Measurements from ENCODE around the gene ATXN7L1.
A peak's percentile ranks its signal among the peaks of the same experiment; 100 is the strongest.
"Not testable (repeated sequence)": the region's sequence is repeated elsewhere in the genome, so short reads cannot be mapped to it uniquely, and the experiment has no call there.

The ATXN7L1 gene

DNA sequence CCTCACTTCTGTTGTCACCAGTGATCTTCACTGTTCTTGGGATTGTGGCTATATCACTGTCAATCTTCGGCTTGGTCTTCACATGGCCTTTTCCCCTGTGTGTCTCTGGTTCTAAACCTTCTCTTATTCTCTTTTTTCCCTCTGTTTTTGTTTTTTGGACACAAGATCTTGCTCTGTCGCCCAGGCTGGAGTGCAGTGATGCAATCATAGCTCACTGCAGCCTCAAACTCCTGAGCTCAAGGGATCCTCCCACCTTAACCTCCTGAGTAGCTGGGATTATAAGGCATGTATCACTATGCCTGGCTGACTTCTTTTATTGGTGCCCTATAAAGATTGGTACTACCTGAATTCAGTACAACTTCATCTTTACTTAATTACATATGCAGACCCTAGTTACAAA is 151.7 kb downstream of the ATXN7L1 start:
- DNase-seq = no peak

DNA sequence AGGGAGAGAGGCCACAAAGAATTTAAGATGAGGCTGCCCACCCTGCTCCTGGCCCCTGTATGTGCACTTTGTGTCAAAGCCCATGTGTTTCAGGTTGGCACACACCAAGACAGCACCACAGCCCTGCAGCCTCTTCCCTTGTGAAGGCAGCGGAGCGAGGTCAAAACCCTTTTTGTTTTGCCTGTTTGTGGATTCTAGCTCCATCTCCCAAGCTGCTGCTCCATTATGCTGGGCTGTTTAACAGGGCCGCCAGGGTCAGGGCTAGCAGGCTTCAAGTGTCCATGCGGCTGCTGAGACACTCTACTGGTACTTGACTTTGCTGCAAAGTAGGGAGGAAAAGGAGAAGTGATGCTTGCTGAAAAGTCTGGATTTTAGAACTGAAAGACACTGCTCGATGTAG is 152.8 kb downstream of the ATXN7L1 start:
- DNase-seq = peak; percentile 85

DNA sequence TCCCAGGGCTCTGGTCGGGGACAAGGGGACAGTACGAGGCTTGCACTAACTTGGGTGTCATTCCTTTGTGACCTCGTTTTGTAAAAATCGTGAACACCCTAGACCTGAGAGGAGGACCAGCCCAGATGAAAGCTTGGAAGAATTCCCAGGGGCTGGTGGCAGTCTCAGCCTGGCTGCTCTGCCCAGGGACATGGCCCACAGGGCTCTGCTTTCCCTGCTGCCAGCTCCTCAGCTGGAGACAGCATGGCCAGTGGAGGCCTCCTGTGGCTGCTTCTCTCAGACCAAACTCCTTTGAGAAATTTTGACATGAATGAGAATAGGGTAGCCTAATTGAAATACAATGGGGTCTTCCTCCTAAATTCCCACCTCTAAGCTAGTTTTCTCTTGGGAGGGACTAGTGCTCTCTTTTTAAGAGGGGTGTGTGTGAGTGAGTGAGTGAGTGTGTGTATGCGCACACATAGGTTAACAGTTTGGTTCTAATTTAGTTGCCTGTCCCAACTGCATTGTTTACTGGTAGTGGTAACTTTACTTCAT is 154.8 kb downstream of the ATXN7L1 start:
- DNase-seq = no peak

DNA sequence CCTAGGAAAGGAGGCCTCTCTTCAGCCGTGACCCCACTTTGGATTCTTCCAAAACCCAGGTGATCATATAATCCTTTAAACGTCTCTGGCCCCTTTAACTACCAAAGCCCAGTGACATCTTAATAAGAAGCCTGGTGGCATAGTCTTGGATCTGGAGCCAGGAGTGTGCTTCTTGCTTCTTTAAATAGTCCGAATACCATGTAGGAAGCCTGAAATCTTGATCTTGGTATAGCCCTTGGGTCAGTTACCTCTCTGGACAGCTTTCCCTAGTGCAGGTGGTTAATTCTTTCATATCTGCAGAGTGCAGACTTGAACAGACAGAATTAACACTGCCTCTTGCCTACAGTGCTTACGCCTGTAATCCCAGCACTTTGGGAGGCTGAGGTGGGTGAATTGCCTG is 156.5 kb downstream of the ATXN7L1 start:
- DNase-seq = no peak

DNA sequence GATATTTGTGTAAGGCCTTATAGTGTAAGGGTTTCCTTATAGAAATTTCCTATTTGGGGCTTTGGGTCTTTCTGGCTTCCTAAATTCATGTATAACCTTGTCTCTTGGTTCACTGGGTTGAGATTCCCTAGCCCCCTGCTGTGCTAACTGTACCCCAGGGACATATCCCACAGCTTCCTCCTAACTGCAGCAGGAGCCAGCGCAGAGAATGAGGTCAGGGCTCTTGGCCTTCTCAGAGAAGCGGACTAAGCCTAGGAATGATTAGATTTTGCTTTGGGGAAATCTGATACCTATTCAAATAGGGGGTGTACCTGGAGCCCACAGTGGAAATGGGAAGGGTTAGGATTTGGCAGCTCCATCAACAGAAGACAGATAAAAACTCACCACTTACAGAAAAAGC is 157.0 kb downstream of the ATXN7L1 start:
- no peak for DNase-seq

DNA sequence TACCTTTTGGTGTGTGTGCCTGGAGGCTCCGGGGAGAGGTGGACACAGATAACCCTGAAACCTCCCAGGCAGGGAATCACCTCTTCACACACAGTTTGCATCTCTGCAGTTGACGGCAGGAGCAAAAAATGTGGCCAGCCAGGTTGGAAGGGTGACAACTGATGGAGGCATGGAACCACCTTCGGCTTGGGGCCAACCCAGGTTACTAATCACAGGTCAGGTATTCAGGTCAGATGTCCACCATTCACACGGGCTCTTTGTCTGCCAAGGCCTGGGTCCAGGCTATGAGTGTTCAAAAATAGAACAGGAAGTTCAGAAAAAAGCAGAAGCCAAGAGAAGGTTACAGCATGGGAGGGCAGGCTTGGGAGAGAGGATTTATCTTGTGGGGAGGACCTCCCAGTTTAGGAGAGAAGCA is 157.9 kb downstream of the ATXN7L1 start:
- DNase-seq = no peak

DNA sequence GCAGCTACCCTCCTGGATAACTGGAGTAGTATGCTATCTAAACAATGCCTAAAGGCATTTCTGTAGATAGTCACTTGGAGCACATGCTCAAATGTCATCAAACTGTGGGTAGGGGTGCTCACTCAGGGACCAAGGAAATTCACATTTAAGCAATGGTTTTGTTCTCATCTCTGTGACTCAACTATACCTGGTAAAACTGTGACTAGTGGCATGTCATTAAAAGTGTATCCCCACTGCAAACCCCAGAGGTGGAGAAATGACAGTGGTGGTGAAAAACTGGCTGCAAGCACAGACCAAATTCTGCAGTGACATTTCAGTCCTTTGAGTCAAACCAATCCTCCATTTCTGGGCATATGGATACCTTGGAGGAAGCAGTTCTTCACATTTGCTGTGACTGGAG is 160.9 kb downstream of the ATXN7L1 start:
- DNase-seq = no peak

DNA sequence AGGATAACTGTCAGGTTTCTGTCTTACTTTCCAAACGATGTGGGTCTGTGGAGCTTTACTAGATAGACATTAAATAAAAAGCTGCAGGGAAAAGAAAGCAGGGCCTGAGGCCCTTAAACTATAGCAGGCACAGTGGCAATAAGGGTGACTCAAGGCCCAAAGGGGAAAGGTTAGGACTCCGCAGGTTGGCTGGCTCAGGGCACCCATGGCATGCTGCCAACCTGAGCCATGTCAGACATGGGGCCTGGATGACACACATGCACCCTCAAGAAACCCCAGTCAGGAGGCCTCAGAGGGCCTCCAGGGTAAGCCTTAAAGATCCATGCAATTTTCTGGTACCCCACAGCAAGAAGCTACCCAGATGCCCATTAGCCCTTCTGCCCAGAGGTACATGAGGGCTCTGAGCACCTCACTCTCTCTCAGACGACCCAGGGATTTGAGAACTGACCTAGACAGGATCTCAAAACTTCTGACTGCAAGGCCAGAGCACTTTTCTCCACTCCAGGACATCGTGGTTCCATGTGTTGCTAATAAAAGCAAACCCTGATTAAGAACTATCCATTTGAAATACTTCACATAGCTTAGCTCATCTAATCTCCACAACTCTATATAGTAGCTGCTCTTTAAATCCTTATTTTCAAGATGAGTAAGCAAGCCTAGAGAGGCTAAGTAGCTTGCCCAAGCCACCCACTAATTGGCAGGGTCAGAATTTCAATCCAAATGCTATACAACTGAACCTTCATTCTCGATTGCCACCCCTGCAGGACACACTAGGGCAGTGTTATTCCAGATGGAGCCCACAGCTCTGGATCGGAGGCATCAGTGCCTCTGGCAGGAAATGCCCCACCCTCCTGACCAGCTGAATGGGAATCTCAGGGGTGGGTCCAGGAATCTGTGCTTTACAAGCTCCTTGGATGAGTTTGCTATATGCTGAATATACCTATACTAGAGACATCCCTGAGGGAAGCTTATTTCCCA is 162.6 kb downstream of the ATXN7L1 start:
- no peak for DNase-seq

DNA sequence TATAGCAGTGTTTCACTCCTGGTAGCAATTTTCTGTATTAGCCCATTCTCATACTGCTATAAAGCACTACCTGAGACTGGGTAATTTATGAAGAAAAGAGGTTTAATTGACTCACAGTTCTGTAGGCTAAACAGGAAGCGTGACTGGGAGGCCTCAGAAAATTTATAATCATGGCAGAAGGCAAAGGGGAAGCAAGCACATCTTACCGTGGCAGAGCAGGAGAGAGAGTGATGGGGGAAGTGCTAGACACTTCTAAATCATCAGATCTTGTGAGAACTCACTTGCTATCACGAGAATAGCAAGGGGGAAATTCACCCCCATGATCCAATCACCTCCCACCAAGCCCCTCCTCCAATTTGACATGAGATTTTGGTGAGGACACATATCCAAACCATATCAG is 163.5 kb downstream of the ATXN7L1 start:
- no peak for DNase-seq

DNA sequence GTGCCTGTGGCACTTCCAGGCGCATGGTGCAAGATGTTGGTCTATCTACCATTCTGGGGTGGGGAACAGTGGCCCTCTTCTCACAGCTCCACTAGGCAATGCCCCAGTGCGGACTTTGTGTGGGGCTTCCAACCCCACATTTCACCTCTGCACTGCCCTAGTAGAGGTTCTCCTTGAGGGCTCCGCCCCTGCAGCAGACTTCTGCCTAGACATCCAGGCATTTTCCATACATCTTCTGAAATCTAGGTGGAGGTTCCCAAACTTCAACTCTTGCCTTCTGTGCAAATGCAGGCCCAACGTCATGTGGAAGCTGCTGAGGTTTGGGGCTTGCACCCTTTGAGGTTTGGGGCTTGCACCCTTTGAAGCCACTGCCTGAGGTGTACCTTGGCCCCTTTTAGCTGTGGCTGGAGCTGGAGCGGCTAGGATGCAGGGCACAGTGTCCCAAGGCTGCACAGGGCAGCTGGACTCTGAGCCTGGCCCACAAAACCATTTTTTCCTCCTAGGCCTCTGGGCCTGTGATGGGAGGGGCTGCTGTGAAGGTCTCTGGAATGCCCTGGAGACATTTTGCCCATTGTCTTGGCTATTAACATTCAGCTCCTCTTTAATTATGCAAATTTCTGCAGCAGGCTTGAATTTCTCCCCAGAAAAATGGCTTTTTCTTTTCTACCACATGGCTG is 164.5 kb downstream of the ATXN7L1 start:
- no peak for DNase-seq

DNA sequence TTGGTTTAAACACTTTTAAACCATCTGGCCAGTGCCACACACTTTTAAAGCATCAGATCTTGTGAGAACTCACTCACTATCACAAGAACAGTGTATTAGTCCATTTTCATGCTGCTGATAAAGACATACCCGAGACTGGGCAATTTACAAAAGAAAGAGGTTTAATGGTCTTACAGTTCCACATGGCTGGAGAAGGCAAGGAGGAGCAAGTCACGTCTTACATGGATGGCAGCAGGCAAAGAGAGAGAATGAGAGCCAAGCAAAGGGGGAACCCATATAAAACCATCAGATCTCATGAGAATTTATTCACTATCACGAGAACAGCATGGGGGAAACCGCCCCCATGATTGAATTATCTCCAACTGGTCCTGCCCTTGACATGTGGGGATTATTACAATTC is 165.7 kb downstream of the ATXN7L1 start:
- not testable (repeated sequence) for DNase-seq

DNA sequence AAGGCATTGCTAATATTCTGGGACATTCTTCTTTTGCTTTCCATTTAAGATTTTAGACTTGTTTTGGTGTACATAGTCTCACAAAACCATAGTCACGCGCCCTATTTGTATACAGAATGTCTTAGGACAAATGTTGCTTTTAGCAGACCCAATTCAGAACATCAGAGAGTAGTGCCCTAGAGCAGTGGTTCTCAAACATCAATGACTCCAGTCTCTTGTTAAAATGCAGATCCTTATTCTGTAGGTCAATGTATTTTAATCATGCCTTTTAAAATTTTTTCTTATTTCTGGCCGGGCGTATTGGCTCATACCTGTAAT is 167.7 kb downstream of the ATXN7L1 start:
- no peak for DNase-seq

DNA sequence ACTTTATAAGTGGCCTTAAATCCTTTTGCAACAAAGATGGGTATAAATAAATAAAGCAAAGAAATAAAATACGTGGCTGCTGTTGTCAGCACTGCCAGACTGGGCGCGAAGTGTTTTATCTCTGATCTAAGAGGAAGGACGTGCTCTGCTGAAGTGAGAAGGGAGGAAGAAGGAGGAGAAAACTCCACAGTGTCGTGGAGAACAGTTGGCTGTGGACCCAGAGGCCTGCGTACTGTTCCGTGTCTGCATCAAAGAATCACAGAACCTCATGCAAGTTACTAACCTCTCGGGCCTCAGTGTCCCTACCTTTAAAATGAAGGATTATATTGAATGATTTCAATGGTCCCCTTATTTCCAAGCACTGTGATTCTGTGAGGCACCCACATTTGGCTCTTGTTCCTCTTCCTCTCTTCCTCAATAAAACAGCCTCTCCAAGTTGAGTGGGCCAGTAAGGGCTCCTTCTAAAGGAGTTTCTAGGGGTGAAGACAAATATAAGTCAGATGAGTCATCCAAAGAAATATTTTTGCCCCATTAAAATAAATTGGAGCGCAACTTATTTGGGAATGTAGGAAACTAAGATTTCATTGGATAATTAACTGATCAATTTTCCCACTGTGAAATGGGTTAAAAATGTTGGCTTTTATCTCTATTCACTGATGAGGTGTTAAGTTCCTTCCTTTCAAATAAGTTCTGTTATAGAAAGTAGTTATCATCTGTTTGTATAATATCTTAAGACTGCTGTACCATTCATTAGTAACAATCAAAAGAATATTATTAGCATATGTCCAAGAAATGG is 168.2 kb downstream of the ATXN7L1 start:
- DNase-seq = no peak

DNA sequence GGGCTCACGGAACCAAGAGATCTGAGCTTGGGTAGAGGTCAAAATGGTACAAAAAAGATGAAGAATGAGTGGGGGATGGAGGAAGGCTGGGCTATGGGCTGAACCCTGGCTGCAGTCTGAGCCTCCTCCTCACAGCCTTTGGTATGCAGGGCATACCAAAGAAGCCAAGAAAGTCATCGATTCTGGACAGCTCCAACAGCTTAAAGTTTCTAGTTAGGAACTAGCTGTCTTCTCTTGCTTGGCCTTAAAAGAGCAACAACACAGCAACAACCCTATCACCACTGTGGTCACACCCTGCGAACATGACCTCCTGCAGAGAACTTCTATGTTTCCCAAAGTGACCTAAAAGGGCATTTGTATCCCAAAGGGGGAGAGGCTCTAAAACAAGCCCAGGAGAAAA is 169.0 kb downstream of the ATXN7L1 start:
- no peak for DNase-seq

DNA sequence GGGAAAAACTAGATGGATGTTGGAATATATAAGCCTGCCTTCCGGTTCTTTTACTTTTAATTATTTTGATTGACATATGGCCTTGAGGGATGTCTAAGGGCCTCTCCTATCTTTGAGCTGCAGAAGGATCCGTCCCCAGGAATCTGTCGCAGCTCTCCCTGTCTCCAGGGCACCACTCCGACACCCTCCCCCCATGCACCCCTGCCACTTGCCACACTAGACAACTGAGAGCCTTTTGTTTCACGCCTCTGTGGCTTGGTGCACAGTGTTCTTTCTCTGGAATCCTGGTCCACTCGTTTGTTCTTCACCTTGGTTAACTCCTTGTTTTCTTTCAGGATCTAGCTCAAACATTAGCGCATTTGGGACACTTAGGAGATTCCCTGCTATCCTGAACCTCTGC is 171.0 kb downstream of the ATXN7L1 start:
- no peak for DNase-seq

DNA sequence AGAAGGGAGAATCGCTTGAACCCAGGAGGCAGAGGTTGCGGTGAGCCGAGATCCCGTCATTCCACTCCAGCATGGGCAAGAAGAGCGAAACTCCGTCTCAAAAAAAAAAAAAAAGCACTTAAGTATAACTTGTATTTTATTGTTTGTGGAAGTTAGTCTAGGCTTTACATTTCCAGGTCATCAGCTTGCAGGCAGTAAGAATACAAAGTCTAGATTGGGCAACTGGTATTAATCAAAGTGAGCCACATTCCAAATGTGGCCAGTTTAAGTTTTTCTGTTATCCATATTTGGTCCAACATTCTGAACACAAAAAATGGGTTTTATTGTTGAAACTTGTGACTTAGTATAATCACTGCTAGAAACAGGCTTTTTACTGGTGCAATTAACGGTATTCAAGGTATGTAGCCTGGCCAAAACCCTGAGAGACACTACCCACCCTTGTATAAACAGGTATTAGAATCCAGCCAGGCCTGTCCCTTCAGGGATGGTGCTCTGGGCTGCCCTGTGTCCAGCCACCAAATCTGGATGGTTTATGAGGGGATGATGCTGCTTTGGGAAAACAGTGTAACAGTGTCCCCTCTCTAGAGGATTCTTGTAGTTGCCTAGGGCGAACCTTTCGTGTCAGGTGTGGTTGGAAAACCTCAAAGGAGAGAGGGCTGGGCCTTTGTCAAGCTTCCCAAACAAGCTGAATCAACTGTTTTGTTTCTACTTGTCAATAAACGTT is 173.0 kb downstream of the ATXN7L1 start:
- no peak for DNase-seq

DNA sequence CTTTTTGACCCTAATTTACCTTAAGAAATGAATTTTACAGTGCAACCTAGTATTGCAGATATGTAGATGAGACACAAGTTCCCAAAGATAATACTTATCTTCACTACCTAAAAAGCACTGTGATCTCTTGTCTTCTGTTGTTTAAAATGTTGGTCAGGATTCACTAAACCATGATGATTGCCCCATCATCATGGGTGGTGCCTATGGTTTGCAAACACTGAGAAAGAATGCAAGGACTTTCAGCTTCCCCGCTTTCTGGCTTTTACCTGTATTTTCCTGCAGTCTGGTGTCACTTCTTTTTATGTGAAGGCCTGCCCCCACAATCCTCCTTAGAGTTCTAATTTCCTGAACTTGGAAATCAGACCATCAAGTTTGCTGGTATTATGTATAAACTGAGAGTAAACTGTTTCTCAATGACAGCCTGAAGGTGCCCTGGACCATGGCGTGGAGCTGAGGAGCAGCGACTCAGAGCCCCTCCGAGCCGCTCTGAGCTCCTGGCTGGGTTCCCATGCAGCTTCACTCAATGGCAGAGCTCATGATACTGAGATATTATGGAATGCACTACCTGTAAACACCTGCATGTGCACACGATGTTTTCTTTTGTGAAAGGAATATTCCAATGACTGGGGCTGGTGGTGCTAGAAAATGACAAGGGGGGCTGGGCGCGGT is 176.7 kb downstream of the ATXN7L1 start:
- DNase-seq = no peak

DNA sequence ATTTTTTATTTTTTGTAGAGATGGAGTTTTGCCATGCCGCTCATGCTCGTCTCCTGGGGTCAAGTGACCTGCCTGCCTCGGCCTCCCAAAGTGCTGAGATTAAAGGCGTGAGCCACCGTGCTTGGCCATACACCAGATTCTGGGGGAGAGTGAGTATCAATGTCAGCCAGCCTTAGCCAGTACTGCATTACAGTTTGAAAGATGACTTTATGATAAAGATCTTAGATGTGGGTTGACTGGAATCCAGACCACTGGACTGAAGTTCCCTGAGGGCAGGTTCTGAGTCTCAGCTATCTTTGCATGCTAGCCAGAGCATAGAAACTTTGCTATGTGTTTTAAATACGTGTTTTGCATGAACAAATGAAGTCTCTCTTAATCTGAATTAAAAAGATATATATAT is 177.9 kb downstream of the ATXN7L1 start:
- DNase-seq = no peak

DNA sequence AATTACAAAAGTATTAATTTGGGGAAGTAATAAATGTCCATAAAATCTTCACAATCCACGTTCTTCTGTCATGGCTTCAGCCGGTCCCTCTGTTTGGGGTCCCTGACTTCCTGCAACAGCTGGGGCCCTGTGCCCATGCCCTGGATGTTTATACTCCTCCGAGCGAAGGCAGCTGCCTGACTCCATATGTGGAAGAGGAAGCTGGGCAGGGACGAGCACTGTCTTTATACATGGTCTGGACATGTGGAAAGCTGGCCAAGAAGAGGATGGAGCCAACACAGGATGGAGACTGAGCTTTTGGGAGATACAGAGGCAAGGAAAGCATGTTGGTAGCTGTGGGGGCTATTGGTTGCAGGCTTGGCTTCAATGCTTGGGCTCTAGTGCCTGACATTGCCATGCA is 178.6 kb downstream of the ATXN7L1 start:
- no peak for DNase-seq

DNA sequence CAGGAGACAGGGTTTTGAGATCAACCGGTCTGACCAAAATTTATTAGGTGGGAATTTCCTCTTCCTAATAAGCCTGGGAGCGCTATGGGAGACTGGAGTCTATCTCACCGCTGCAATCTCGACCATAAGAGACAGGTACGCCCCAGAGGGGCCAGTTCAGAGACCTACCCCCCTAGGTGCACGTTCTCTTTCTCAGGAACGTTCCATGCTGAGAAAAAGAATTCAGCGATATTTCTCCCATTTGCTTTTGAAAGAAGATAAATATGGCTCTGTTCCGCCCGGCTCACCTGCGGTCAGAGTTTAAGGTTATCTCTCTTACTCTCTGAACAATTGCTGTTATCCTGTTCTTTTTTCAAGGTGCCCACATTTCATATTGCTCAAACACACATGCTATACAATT is 179.2 kb downstream of the ATXN7L1 start:
- not testable (repeated sequence) for DNase-seq

DNA sequence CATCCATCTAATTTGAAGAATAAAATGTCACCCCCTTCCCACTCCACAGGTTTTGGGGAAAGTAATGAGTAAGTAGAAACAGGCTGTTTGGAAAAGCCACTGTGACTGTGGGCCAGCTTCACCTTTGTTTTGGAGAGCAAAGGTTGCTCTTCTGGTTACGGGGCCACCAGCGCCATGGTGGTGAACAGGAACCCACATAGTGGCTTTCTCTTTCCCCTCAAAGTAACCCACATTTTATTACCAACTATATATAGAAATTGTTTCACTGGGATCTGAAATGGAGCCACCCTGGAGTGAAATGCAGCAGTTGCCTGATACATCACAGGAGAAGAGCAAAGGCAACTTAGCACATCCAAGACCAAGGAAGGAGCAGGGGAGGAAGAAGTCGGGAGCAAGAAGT is 182.8 kb downstream of the ATXN7L1 start:
- DNase-seq = no peak
